GM12873 (cell line): Measurements from ENCODE around the gene LCP1.

Experiments
- CTCF ChIP-seq: IDR thresholded peaks from 2 replicates; pipeline ENCODE4 v1.5.1; 2012; ENCODE audit warnings: low read depth, mild to moderate bottlenecking, moderate library complexity, low read length, control low read depth; ENCODE audit not compliant: insufficient read depth; ENCODE audit errors: missing control alignments

Gene LCP1

DNA sequence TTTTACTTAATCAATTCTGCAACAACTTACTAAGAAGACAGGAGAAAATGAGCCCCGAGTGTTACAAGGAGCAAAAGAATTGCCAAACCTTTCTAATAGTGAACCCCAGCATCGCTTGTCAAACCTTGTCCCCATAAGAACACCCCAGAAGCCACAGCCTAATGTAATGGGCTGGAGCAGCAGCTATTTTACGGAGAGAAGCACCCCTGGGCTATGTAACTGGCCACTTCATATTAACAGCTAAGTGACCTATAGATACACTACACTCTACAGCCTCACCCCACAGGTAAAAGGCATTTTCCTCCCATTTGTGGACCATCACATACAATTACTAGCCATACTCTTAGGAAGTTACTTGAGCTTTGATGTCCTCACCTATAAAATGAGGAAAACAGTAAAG is 49.9 kb downstream of the LCP1 start:
- TF ChIP-seq CTCF: no peak

- TF ChIP-seq CTCF: no peak
Observed at GRCh38 chr13:46131705-46132104, 50.3 kb downstream of the LCP1 start.

DNA sequence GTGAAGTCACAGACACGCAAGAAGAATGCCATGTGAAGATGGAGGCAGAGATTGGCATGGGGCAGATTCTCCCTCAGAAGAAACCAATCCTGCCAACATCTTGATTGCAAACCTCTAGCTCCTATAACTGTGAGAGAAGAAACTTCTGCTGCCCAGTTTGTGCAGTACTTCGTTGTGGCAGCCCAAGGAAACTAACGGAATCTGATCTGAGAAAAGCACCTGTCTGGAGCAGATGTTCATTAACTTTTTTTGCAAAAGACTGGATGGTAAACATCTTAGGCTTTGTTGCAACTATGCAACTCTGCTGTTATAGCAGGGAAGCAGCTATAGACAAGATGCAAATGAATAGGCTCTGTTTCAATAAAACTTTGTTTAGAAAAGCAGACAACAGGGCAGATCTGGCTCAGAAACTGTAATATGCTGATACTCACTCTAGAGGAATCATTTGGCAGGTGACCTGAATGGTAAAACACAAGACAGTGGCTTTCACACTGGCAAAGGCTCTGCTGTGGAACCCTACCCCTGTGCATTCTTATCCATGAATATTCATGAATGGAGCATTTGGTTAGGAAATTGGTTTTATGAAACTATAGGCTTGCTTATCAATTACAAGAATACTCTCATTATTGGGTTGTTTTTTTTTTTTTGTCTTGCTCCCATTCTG is 51.9 kb downstream of the LCP1 start:
- no peak for TF ChIP-seq CTCF

DNA sequence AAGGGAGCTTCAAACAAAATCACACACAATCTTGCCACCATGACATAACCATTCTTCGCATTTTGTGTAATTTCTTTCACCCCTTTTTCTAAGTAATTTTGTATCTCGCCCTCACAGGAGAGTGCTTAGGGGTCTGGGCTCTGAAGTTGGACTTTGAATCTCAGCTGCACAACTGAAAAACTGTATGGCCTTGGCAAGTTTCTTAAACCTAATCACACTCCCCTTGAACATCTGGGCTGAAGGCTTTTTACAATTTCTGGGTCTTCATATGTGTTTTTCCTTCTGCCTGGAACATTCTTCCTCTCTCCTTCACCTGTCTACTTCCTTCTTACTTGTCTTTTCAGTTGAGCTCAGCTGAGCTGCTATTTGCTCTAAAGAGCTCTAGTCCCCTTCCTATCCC is 52.9 kb downstream of the LCP1 start:
- no peak for TF ChIP-seq CTCF

DNA sequence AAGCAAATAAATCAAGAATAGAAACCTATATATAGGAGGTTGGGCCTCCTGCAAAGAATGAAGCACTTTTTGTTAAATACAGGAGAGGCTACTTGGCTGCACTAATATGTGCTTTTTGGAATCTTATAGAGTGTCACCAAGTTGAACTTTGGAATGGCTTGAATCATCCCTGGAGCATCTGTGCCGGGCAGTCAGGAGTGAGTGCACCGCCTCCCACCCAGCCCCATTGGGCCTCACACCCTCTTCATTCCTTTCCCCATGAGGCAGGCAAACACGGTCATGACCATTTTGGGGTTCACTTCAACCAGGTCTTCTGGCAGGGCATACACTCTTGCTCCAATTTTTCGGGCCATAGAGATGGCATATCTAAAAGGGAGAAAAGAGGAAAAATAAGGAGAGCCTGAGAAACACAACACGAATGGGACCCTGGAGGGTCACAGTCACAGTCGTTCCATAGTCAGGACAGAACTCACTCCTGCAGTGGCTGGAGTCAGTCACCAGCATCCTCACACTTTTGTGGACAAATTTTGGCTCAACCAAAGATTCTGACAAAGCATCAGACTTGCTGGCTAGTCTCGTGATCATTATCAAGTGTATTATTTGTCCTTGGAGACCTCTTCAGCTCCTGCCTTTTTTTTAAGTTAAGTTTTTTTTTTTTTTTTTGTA is 54.5 kb downstream of the LCP1 start:
- TF ChIP-seq CTCF: no peak

- TF ChIP-seq CTCF: peak; percentile 92
Observed at GRCh38 chr13:46126552-46127357, 55.2 kb downstream of the LCP1 start.

- TF ChIP-seq CTCF: no peak
Observed at GRCh38 chr13:46126056-46126455, 55.9 kb downstream of the LCP1 start.
